LNCAP (cell line): ENCODE data around the gene SLC7A1.

Experiments
- CTCF ChIP-seq: fragments of 450-650 bp; IDR thresholded peaks from 2 replicates; pipeline ENCODE4 v1.5.1; 2017; ENCODE audit warnings: mild to moderate bottlenecking

The SLC7A1 gene

DNA sequence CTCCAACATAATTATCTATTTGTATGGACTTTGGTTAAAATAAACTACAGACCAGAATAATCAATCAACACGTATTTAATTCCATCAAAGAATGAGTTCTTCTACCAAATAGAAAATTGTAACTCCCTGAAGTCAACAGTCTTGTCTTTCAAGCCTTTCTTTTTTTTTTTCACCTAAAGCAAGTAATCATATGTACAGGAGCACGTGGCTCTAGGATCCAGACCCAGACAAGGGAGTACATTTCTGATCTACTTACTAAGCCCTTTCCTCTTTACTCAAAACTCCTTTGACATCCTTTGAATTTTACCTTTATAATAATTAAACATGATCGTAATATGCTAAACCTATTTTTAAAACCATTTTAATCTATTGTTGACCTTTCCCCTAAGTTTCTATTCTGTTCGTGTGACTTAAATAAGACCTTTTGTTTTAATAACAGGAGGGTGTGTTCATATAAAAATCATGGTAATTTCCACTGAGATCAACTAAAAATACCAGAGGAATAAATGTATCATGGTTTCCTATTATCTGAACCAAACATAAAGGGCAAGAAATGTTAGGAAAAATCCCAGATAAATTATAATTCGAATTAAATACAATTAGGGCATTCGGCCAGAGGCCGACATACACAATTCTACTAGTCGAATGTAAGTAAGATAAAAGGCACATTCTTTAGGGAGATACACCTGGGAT is 1.7 kb downstream of the SLC7A1 start:
- no peak for TF ChIP-seq CTCF

- no peak for TF ChIP-seq CTCF
These were observed 4.2 kb downstream of the SLC7A1 start for GRCh38 chr13:29591310-29591709.

GRCh38 chr13:29589967-29590366 is 5.5 kb downstream of the SLC7A1 start:
- no peak for TF ChIP-seq CTCF

- TF ChIP-seq CTCF = no peak
These were observed 6.3 kb downstream of the SLC7A1 start for GRCh38 chr13:29589234-29589633.

- no peak for TF ChIP-seq CTCF
These were observed 7.8 kb downstream of the SLC7A1 start for GRCh38 chr13:29587645-29588044.

- no peak for TF ChIP-seq CTCF
These were observed 12.3 kb downstream of the SLC7A1 start for GRCh38 chr13:29583073-29583785.

DNA sequence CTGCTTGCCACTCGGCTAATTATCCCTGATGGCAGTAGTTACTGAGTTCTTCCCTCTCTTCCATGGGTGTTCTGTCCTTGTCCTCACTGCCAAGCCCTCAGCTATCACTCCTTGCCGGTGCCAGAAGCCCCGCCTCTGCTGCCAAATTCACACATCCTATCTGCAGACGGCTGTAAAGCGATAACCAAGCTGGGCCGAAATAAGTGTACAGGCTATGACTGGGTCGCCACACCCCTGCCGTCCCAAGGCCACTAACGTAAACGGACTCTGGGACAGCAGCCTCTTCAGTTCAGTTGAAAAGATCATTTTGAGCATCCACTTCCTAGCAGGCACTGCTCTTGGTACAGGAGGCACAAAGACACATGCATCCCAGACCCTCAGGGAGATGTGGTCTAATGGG is 13.3 kb downstream of the SLC7A1 start:
- no peak for TF ChIP-seq CTCF
